UCSD-AML1 (cell line): ENCODE data around the gene PIGX.

Experiments used
- DNase-seq: peaks from one replicate; lab custom pipeline; 2025; ENCODE audit not compliant: unreplicated experiment; lab: John Stamatoyannopoulos, UW

PIGX gene

GRCh38 chr3:196711838-196712513 lies at the start of gene PIGX, which contains the start of gene CEP19:
PIGX (plus strand) TSS chr3:196712377.
CEP19 (minus strand) TSS chr3:196712250; CDS start chr3:196708657, 3,593 bp downstream.
- DNase-seq: peak; percentile 90

- DNase-seq: no peak
Measured at GRCh38 chr3:196662711-196663571, 49.2 kb upstream of the PIGX start.

- no peak for DNase-seq
Measured at GRCh38 chr3:196666001-196666867, 45.9 kb upstream of the PIGX start.

- no peak for DNase-seq
Measured at GRCh38 chr3:196667056-196667825, 44.9 kb upstream of the PIGX start.

- no peak for DNase-seq
Measured at GRCh38 chr3:196670339-196670738, 41.8 kb upstream of the PIGX start.

- no peak for DNase-seq
Measured at GRCh38 chr3:196673632-196674031, 38.5 kb upstream of the PIGX start.

- no peak for DNase-seq
Measured at GRCh38 chr3:196677353-196677752, 34.8 kb upstream of the PIGX start.

- no peak for DNase-seq
Measured at GRCh38 chr3:196677931-196678330, 34.2 kb upstream of the PIGX start.

- peak; percentile 57 for DNase-seq
Measured at GRCh38 chr3:196684548-196685407, 27.4 kb upstream of the PIGX start.

GRCh38 chr3:196686436-196686835 lies 25.7 kb upstream of the PIGX start:
- DNase-seq: no peak

- peak; percentile 61 for DNase-seq
Measured at GRCh38 chr3:196688349-196688748, 23.8 kb upstream of the PIGX start.

GRCh38 chr3:196689941-196690660 lies 22.1 kb upstream of the PIGX start:
- no peak for DNase-seq

GRCh38 chr3:196691386-196691785 lies 20.8 kb upstream of the PIGX start:
- no peak for DNase-seq

GRCh38 chr3:196694202-196694638 lies 18.0 kb upstream of the PIGX start:
- DNase-seq: no peak

GRCh38 chr3:196694941-196695848 lies 17.0 kb upstream of the PIGX start:
- DNase-seq: no peak

- DNase-seq: no peak
Measured at GRCh38 chr3:196695849-196696226, 16.3 kb upstream of the PIGX start.

GRCh38 chr3:196697270-196697669 lies 14.9 kb upstream of the PIGX start:
- no peak for DNase-seq

- DNase-seq: no peak
Measured at GRCh38 chr3:196699749-196700148, 12.4 kb upstream of the PIGX start.
